HG03460 (cell line): ENCODE measurements around the gene MYLIP.

Experiments used
- ATAC-seq: cut with Tn5 transposase; IDR thresholded peaks from one replicate; pipeline ENCODE4 v1.9.1; 2021; ENCODE audit not compliant: unreplicated experiment

MYLIP gene

DNA sequence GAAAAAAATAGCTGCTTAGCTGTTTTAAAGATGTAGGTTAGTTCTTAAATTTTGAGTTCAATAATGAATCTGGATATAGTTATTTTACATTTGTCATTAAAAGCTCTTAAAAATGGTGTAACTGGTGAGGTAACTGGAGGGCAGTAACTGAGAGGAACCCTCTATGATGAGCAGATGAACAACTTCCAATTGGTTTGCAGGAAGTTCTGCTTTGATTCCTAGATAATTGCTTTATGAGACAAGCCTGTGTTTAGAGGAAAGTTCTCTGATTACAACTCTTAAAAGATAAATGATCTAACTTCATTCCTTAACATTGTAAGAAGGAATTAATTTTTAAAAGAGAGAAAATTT is 8.5 kb downstream of the MYLIP start:
- no peak for ATAC-seq

DNA sequence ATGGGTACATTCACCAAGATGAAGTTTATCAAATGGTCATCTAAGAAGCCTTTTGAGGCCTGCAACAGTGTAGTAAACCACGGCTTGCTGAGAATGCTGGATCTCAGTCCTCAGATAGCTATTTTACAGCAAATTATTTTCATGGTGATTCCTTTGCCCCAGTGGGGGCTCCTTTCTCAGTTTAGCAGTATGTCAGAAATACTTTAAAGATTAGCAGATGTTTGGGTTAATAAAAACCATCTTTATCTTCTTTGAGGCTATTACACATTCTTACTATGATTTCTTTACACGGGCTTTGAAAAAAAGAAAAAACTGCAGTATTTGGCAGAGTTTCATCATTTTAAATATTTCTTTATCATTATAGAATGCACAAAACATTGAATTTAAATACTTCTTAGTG is 10.7 kb downstream of the MYLIP start:
- no peak for ATAC-seq

DNA sequence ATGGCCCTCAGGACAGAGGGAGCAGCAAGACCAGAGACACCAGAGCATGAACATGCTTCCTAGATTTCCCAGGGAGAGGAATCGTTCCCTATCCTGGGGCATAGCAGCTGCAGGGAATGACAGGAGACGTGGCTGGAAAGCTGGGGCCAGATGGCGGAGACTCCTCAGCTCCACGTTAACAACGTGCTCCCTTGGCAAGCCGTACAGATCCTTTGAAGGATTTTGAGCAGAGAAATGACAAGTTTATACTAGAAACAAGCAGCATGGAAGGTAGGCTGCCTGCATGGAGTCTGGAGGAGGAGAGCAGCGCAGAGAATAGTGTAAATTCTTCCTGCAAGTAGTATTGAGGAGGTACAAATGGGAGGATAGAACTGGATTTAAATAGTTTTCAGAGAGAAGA is 11.7 kb downstream of the MYLIP start:
- no peak for ATAC-seq

DNA sequence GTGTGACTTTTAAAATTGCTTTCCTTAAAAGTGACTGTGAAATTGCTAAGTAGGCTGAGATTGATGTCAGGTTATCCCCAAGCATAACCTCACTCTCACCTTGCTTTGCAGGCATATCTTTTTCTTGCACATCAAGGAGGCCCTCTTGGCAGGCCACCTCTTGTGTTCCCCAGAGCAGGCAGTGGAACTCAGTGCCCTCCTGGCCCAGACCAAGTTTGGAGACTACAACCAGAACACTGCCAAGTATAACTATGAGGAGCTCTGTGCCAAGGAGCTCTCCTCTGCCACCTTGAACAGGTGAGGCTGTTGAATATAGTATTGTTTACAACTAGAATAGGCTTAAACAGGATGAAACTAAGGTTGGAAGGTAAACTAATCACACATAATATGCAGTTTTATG is 12.6 kb downstream of the MYLIP start:
- no peak for ATAC-seq

DNA sequence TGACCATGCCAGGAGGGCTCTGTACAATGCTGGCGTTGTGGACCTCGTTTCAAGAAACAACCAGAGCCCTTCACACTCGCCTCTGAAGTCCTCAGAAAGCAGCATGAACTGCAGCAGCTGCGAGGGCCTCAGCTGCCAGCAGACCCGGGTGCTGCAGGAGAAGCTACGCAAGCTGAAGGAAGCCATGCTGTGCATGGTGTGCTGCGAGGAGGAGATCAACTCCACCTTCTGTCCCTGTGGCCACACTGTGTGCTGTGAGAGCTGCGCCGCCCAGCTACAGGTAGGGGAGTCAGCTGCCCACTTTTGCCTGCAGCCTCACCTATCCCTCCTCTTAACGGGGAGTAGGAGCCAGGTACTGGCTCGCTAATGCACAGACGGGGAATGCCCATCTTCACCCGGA is 16.2 kb downstream of the MYLIP start:
- no peak for ATAC-seq

DNA sequence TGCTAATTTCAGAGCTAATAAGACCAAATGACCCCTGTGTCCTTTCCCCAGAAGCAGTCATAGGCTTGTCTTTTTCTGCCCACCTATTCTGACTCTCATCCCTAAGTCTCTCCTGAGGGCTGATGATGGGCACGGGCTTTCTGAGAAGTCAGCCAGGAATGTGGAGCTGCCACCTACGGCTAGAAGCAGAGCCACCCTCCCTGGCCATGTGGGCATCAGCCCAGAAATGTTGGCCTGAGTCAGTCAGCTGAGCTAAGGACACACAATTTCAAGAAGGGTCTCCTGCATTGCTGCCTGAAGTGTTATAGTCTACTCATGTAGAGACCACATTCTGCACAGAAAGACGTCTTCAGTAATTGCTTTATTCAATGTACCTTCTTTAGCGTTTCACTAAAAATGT is 17.1 kb downstream of the MYLIP start:
- no peak for ATAC-seq

DNA sequence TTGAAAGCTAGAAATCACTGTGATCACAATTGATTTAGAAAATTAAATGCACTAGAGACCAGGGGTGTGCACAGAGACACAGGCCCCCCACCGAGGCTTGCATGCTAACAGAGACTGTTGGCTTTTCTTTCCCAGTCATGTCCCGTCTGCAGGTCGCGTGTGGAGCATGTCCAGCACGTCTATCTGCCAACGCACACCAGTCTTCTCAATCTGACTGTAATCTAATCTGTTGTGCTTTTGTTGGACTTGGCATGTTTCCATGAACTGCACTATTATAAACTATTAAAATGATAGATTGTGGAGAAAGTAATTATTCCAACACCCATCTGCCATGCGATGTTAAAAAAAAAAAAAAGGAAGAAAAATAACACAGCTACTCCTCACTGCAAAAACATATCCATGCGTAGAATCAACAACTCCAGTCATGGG is 17.7 kb downstream of the MYLIP start:
- no peak for ATAC-seq

DNA sequence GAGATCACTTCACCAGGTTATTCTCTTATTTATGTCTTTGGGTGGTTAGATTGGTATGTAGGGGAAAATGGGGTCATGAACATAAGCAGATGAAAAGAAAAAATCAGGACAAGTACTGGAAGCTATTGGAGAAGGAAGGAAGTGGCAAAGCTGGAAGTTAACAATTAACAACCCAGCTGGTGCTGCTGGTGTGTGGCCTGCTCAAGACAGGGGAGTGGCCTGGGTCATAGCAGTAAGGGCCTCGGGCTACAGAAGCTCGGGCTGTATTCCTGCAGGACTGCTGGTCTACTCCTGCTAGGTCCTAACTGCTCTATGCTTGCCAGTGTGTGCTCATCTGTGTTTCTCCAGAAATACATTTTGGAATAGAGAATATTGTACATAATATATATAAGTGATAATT is 19.6 kb downstream of the MYLIP start:
- ATAC-seq, result no peak

DNA sequence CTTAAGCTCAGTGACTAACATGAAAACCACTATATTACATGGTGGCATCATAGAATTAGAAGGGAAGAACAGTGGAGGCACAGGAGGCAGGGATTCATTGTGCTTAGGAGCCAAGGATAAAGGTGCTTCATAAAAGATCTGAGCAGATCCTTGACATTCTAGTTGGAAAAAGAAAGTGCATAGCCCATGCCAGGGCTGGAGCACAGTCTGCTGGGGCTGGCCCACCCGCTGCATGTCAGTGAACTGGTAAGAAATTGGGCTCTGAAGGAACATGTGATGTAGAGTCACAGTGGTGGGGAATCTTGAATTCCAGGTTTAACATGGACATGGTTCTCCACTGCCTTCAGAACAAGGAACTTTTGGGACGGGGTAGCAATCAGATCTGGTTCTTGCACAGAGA is 20.4 kb downstream of the MYLIP start:
- no peak for ATAC-seq

DNA sequence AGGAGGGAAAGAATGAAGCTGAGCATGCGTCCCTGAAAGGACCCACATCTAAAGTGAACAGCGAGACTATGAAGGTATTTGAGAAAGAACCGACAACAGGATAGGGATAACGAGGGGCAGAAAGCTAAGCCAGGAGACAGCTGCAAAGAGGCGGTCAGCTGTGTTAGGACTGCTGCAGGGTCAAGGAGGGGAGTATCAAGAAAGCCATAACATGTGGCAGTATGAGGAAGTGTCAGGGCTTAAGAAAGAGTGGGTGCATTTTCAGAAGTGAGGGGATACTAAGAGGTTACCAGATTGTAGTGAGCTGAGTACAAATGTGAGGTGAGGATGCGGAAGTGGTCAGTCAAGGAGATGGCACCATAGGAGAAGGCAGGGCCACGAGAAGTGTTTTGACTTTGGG is 21.2 kb downstream of the MYLIP start:
- no peak for ATAC-seq

DNA sequence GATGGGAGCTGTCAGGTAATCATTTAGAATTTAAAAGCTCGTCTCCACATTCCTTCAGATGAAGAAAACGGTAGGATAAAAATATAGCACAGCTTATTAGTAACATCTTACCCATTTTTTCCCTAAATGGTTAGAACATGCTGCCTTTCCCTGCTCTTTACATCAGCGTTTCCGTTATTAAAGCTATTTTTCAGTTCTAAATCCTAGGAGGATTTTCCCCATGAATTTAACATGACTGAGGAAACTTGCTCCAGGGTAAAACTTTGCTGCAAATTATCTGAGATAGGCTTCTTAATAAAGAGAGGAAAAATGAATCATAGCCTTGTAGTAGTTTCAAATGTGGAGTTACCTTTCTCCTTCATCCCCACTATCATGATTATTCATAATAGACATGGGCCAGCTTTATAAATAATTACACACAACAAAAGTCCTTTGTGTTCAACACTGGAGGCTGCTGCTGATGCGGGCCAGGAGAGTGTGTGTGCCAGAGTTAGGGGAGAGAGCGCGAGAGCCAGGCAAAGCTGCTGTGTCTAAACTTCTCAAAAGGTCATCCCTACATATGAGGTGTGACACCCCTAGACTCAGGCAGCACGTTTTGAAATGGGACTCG is 24.4 kb downstream of the MYLIP start:
- no peak for ATAC-seq

DNA sequence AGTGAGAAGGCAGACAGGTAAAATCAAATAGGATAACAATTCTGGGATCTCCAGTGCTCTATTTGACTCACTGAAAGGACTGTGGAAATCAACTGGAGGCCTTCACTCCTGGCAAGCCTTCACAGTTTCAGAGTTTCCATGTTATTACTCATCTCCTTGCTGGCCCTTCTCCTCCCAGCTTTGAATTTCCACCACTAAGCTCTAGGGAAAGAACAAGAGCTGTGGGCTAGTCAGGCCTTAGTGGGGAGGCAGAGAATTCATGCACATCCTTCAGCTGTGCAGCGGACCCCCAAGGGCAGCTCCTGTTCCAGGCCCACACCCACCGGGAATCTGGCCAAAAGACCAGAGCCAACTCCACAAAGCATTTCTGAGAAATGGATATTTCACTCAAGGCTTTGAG is 26.0 kb downstream of the MYLIP start:
- no peak for ATAC-seq

DNA sequence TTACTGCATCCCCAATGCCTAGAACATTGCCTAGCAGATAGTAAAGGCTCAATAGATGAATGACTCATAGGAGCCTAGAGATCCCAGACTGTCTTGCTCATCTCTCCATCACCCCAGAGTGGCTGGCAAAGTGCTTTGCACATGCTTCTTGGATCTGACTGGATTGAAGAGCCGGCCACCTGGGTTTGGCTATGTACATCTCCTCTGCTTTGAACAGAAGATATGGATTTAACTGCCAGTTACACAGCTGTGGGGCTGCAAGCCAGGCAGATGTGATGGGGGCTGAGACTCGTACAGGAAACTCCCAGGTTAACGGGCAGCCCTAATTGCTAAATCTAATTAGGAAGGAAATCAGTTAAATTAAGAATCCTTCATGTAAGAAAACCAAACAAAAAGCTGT is 28.6 kb downstream of the MYLIP start:
- ATAC-seq, result no peak

DNA sequence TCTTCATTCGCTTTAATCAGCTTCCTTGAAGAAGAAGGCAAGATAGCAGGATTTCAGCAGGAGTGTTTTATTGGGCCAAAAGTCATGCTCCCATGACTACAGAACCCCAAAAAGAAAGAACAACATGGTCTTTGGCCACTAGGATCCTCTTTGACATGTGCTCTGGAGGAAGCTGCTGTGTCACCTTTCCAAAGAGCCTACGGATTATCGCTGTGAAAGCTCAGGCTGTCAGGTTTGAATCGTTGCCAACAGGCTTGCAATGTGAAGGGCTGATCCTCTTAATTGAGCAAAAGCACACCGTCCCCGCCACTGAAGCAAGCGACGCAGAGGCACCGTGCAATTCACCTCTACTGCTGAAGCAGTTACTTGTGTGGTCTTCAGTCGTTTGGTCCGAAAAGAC is 29.0 kb downstream of the MYLIP start:
- ATAC-seq, result no peak

DNA sequence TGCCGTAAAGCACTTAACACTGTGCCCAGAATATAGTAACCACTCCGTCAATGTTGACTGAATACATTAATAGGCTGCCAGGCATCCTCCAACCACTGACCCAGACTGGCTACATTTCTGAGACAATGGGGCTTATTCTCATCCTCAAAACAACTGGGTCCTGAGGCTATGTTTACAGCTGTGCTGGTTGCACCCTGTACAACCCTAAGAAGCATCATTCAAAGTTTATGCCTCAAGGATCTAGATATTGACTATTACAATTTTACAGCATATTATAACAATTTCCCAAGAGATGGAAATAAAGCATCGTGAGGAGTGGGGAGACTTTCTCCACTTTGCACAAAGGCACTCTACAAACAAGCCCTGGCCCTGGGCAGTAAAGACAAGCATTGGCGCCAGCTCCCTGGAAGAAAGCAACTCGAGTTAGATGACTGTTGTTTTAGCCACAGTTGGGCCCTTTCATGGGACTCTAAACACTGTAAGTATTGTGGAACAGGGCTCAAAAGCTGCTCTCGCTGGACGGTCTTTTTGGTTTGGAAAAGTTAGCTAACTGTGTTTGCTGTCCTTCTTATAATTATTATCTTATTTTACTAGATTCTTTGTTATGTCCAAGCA is 30.2 kb downstream of the MYLIP start:
- no peak for ATAC-seq

DNA sequence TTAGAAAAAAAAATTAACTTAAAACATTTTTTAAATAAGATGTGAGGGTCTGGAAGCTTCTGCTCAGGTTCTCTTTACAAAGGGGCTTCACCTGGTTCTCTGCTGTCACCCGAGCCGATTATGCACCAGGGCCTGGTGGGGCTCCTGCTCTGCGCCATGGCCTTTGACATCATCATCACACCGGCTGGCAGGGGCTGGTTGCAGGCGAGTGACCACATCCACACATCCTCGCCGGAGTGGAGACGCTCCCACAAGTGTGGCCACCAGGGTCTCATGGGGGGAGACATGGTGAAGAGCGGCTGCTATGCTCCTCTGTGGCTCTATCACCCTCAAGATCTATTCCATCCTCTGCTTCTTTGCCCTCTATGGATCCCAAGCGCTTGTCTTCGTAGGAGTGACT is 31.9 kb downstream of the MYLIP start:
- no peak for ATAC-seq

DNA sequence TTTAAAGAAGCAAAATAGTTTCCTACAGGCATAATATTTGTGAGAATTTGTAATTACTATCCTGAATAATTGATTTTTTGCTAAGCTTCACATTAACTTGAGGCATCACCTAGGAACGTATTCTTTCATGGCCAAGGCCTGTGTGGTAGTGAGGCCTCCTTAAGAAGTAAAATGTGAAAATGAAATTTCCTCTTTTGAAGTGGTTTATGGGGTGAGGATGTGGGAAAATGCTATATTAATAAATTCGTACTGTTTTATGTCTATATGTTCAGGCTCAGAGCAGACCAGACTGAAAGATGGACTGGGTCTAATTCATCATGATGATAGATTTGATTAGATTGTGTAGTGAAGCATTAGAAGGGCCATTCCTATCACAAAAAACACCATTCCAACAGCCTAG is 33.1 kb downstream of the MYLIP start:
- no peak for ATAC-seq

DNA sequence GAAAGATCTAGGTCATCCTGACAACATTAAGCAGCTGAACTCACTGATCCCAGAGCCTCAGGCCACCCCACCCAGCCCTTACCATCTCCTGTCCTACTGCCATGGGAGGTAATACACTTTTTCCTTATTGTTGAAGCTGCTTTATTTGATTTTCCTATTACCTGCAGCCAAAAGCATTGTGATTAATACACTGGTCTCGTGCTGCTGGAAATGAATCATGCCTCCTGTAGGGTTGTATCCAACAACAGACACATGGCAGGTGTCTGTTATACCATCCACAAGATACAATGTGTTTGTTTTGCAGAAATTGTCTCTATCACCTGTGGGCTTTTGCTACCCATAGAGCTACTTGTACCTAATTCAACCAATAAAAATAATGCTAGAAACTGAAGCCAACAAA is 34.2 kb downstream of the MYLIP start:
- ATAC-seq, result no peak

DNA sequence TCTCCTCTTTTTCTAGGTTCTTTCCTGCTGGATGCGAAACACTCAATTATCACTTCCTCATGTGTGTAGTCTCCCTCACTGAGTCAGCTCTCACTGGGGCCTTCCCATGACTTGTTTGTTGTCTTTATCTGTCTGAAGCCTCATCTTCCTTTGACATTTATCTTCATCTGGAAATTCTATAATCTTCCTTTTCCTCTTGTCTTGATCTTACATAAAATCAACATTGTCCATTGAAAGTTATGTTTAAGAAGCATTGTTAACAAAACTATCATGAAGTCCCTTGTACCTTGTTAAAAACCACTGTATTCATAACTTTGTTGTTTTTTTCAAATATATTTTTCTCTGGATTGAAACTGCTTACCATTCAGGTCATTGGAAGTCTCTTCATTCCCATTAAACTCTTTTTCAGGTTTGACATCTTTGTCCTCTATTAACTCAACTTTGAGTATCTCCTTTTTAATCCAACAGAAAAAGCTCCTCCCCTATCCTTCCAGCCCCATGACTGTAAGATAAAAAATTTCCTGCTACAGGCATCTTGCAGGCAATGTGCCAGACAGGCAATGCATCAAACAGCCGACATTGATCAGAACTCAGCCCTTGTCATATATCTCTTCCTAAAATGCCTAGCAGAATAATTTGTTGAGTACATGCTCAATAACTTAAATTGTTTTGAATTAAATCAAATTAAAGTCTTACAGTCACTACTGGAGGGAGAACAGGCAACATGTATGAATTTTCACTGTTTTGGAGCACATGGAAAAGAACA is 34.8 kb downstream of the MYLIP start:
- no peak for ATAC-seq

DNA sequence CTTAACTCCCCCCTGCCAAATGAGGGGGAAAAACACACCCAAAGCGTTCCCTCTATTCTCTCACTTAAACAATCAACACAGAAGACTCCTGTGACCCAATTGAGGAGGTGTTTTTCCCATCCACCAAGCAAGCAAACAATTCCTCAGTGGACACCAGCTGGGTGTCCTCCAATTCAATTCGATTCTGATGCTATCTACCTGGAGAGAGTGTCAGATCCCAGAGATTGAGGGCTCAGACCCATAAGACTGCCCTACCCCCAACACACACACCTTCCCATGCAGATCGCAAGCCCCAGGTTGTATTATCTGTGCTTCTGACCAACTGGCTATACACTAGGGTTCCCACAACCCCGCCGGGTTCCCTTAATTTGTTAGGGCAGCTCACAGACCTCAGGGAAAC is 36.8 kb downstream of the MYLIP start:
- no peak for ATAC-seq

DNA sequence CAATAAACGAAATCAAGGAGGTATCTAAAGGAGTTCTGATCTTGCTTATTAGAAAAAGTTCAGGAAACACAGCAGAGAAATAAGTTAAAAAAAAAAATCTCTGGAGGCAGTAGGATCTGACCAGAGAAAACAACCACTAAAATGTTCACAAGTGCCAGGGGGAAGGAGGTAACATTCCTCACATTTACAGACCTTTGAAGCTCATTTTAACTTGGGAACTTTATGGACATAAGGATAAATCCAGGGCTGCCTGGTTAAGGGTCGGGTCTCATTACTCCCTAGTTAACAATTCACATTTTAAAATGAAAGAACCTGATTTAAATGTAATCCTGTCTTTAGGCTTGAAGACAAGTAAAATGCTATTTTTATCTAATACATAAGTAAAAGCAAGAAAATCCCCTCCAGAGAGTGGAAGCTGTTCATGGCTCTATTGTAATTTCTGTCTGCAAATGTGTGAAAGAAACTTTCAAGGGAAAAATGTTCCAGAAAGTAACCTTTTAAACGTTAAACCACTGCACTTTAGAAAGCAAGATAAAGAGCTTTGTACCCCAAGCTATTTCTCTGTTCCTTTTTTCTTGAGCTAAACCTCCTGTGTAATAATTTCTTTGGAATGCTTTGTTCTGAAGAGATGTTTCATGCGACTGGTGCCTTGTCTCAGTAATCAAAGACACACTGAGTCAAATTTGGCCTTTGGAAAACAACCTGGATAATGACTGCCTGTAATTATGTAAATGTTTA is 38.2 kb downstream of the MYLIP start:
- ATAC-seq, result no peak

DNA sequence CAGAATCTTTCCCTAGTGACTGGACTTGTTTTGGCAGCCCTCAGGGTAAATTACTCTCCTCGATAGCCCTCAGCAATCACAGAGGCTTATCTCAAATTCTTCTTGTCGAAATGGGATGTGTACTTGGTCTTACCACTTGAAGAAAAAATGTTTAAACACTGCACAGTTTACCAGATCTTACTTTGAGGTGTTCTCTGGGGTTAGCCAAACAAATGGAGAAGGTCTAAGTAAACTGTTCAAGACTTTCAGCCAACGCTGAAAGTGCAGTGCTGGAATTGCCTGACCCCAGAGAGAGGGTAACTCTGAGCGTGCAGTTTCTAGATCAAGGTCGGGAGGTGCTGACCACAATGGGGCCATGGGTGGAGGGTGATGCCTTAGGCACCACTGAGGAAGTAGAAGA is 39.2 kb downstream of the MYLIP start:
- ATAC-seq, result no peak
